Measurements from ENCODE around the gene TMEM9B. TPM values are rescaled to one million over a fixed set of nuclear protein-coding genes. Genes with fewer than 3 reads are reported as not detected.
A peak's percentile ranks its signal among the peaks of the same experiment; 100 is the strongest.

Gene TMEM9B
- total RNA-seq, 1 experiment from 2014 or later = 30.0 TPM

DNA sequence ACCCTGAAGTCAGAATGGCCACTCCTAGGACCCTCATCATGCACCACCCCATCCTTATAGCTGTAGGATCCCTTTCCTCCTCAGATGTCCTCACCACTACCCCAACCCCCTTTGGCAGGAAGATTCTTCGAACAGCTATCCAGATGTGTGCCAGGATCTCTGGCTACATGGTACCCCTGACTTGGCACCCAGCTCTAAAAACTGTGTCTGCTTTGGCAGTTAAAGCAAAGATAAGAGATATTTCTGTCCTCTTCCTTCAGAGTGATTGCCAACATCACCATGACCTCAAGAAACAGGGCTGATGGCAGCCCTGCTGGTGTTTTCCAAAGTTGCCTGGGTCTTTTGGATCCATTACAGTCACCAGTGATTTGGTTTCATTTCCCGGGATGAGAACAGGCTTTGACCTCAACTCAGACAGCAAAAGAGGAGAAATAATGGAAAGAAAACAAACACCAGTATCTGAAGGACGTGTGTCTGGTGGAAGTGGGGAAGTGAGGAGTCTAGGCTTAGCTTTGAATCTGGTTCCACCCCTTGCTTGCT lies 43.8 kb upstream of the TMEM9B start:
- no peak for DNase-seq (ENCODE audit: unreplicated experiment)
- TF ChIP-seq, protein P1, sequence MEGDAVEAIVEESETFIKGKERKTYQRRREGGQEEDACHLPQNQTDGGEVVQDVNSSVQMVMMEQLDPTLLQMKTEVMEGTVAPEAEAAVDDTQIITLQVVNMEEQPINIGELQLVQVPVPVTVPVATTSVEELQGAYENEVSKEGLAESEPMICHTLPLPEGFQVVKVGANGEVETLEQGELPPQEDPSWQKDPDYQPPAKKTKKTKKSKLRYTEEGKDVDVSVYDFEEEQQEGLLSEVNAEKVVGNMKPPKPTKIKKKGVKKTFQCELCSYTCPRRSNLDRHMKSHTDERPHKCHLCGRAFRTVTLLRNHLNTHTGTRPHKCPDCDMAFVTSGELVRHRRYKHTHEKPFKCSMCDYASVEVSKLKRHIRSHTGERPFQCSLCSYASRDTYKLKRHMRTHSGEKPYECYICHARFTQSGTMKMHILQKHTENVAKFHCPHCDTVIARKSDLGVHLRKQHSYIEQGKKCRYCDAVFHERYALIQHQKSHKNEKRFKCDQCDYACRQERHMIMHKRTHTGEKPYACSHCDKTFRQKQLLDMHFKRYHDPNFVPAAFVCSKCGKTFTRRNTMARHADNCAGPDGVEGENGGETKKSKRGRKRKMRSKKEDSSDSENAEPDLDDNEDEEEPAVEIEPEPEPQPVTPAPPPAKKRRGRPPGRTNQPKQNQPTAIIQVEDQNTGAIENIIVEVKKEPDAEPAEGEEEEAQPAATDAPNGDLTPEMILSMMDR (IDR thresholded peaks at IDR 0.05; ENCODE audit: unreplicated experiment) = no peak
- ChIA-PET POLR2A (no interaction called here), CTCF (interaction anchor here (0.6 to 3.8 kb wide), 2 partner anchors 8 to 773 kb away, joined by 3 to 39 read pairs; no protein-coding TSS in a partner anchor)
- Mint-ChIP-seq H3K27me3 (ENCODE audit: insufficient read depth, unreplicated experiment) (peaks cover 14% of the 10 kb centered on the region), H3K27ac (ENCODE audit: low read depth, unreplicated experiment) (no peak overlapping the region), H3K36me3 (ENCODE audit: insufficient read depth, unreplicated experiment) (no peaks in the 10 kb centered on the region), H3K9me3 (ENCODE audit: unreplicated experiment) (peaks cover 3% of the 10 kb centered on the region), H3K4me1 (ENCODE audit: insufficient read depth, unreplicated experiment) (peaks cover 4% of the 10 kb centered on the region), H3K4me3 (ENCODE audit: unreplicated experiment) (no peak overlapping the region)
- BruUV-seq (replicated peaks) = no TSS peak
- intact Hi-C loops (cut with micrococcal nuclease) = no loop called here

DNA sequence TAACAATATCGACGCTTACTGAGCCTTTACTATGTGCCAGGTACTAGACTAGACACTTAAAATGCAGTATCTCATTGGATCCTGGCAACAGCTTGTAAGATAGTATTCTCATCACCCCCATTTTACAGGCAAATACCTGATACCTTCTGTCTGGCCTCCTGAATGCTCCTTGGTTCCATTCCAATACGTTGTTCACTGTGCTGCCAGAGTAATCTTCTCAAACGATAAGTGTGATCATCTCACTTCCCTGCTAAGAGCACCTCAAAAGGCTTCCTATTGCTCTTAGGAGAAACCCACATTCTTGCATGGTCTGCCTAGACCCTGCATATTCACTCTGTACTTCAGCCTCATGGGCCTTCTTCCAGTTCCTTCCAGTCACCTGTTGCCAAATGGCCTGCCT lies 40.8 kb upstream of the TMEM9B start:
- ChIA-PET CTCF (interaction anchor here (0.7 to 3.8 kb wide), 2 partner anchors 8 to 11 kb away, joined by 3 to 39 read pairs; no protein-coding TSS in a partner anchor), POLR2A (no interaction called here)
- Mint-ChIP-seq H3K9me3 (ENCODE audit: unreplicated experiment) (no peaks in the 10 kb centered on the region), H3K27me3 (ENCODE audit: insufficient read depth, unreplicated experiment) (peaks cover 14% of the 10 kb centered on the region), H3K4me1 (ENCODE audit: insufficient read depth, unreplicated experiment) (peaks cover 13% of the 10 kb centered on the region), H3K4me3 (ENCODE audit: unreplicated experiment) (peak overlapping the region; percentile 17), H3K27ac (ENCODE audit: low read depth, unreplicated experiment) (no peak overlapping the region), H3K36me3 (ENCODE audit: insufficient read depth, unreplicated experiment) (no peaks in the 10 kb centered on the region)
- TF ChIP-seq, protein P1 (IDR thresholded peaks at IDR 0.05; ENCODE audit: unreplicated experiment) = no peak
- intact Hi-C loops (cut with micrococcal nuclease) = no loop called here
- BruUV-seq (replicated peaks) = no TSS peak
- no peak for DNase-seq (ENCODE audit: unreplicated experiment)

DNA sequence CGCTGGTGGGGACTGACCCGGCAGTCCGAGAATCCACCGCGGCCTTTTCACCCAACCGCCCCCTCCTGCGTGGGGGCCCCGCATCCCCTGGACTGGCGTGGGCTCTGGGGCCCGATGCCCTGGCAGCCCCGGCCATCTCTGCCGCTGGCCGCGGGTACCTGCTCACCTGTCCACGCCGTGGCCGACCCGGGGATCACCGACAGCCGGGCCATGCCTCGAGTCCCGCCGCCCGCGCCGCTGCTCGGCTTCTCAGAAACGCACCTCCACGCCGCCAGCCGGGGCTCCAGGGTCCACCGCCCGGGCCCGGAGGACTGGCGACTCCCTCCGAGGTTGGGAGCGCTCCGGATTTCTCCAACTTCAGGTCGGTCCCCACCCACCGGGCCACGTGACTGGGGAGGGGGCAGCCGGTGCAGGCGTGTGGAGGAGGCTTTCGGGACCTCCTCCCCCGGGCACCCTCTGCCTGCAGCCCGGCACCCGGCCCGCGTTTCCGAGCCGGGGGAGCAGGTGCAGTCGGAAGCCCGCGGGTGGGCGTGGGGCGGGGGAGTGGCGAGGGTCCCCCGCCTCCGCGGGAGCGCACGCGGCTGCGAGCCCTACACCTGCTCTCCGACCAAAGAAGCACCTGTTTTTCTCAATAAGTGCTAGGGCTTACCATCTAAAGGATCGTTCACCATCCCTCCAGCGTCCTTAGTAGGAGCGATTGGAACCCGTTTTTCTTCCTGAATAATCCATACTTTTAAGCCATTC lies 40.1 kb upstream of the TMEM9B start:
- ChIA-PET POLR2A (no interaction called here), CTCF (no interaction called here)
- Mint-ChIP-seq H3K27me3 (ENCODE audit: insufficient read depth, unreplicated experiment) (peaks cover 14% of the 10 kb centered on the region), H3K4me1 (ENCODE audit: insufficient read depth, unreplicated experiment) (peaks cover 13% of the 10 kb centered on the region), H3K36me3 (ENCODE audit: insufficient read depth, unreplicated experiment) (no peaks in the 10 kb centered on the region), H3K4me3 (ENCODE audit: unreplicated experiment) (peak overlapping the region; percentile 17), H3K27ac (ENCODE audit: low read depth, unreplicated experiment) (no peak overlapping the region), H3K9me3 (ENCODE audit: unreplicated experiment) (no peaks in the 10 kb centered on the region)
- BruUV-seq (replicated peaks) = no TSS peak
- DNase-seq (ENCODE audit: unreplicated experiment) = no peak
- intact Hi-C loops (cut with micrococcal nuclease) = no loop called here
- TF ChIP-seq, protein P1 (IDR thresholded peaks at IDR 0.05; ENCODE audit: unreplicated experiment) = no peak

DNA sequence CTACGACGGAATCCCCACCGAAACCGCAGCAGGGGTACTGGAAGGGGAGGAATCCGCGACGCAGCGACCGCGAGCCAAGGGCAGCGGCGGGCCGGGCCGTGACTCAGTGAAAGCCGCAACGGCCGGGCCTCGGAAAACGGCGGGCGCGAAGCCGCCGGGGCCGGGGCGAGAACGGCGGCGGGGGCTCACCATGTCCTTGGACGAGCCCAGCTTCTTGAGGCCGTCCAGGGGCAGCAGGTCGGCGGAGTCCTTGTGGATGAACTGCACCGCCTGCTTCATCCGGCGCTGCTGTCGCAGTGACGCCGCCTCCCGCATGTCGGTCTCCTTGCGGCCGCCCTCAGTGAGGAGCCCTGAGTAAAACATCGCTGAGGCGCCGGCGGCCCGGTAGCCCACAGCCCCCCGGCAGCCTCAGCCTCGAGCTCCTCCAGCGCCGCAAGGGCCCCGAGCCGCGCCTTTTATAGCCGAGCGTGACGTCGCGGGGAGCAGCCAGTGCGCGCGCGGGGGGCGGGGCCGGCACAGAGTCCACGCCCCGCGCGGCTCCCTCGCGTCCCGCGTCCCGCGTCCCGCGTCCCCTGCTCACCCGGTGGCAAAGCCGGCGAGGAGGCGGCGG lies 39.4 kb upstream of the TMEM9B start, which contains the start of gene NRIP3:
NRIP3 (minus strand) TSS at position 429 of the 610 bp plus-strand sequence; CDS start at position 363, 66 bp downstream.
- Mint-ChIP-seq H3K27ac (ENCODE audit: low read depth, unreplicated experiment) (no peak within 1 kb of the TSS), H3K4me3 (ENCODE audit: unreplicated experiment) (peak within 1 kb of the TSS; percentile 64), H3K9me3 (ENCODE audit: unreplicated experiment) (no peaks in the 10 kb centered on the region), H3K36me3 (ENCODE audit: insufficient read depth, unreplicated experiment) (no peaks in the 10 kb centered on the region), H3K27me3 (ENCODE audit: insufficient read depth, unreplicated experiment) (peaks cover 14% of the 10 kb centered on the region), H3K4me1 (ENCODE audit: insufficient read depth, unreplicated experiment) (peaks cover 13% of the 10 kb centered on the region)
- DNase-seq (ENCODE audit: unreplicated experiment) = peak; percentile 35
- no TSS peak for BruUV-seq (replicated peaks)
- CTCF ChIA-PET = interaction anchor here (2.1 kb wide), 1 partner anchor 134 kb away, joined by 6 read pairs; no protein-coding TSS in a partner anchor
- intact Hi-C loops (cut with micrococcal nuclease) = no loop called here
- TF ChIP-seq, protein P1 (IDR thresholded peaks at IDR 0.05; ENCODE audit: unreplicated experiment) = no peak
- POLR2A ChIA-PET = no interaction called here

Measured in MCF 10A (cell line).